Activated CD8-positive, alpha-beta T cell treated with anti-CD3 and anti-CD28 coated beads for 36 hours (primary cell): Measurements from ENCODE around the gene MMP24. TPM values are rescaled to one million over a fixed set of nuclear protein-coding genes. Genes with fewer than 3 reads are reported as not detected.

Source experiments
- ATAC-seq: fragments of 200-7000 bp; cut with Tn5 transposase; one replicate; pipeline ENCODE4 v1.10.0; 2021; ENCODE audit warnings: mild to moderate bottlenecking, moderate library complexity
- CTCF ChIA-PET: fragments of 350-600 bp; sonication (Branson Sonifier 250); formaldehyde crosslinking; loops from one replicate; lab custom pipeline; 2021; ENCODE audit warnings: antibody characterized with exemption; lab: Charles Lee
- POLR2A ChIA-PET: fragments of 350-600 bp; sonication (Branson Sonifier 250); formaldehyde crosslinking; loops from one replicate; lab custom pipeline; 2021; ENCODE audit warnings: antibody characterized with exemption; lab: Charles Lee
- DNase-seq: peaks from one replicate; pipeline ENCODE4 v3.0.0-alpha.2; 2020
- H3K27ac Mint-ChIP-seq: one replicate; pipeline ENCODE4 v1.8.0; 2021; ENCODE audit warnings: mild to moderate bottlenecking, mixed read lengths
- H3K27me3 Mint-ChIP-seq: one replicate; pipeline ENCODE4 v1.8.0; 2021; ENCODE audit warnings: mixed read lengths
- H3K36me3 Mint-ChIP-seq: one replicate; pipeline ENCODE4 v1.8.0; 2021; ENCODE audit warnings: low read depth, mixed read lengths
- H3K4me1 Mint-ChIP-seq: one replicate; pipeline ENCODE4 v1.8.0; 2021; ENCODE audit warnings: low read depth, mixed read lengths
- H3K4me3 Mint-ChIP-seq: one replicate; pipeline ENCODE4 v1.8.0; 2021; ENCODE audit warnings: mild to moderate bottlenecking, moderate library complexity, mixed read lengths
- H3K9me3 Mint-ChIP-seq: one replicate; pipeline ENCODE4 v1.8.0; 2021; ENCODE audit warnings: mixed read lengths
- intact Hi-C: fragments of 100-400 bp; cut with micrococcal nuclease; formaldehyde crosslinking; loops from one replicate; pipeline ENCODE4 v1.10.0; 2022
- total RNA-seq, 2 experiments: library from RNA; stranded (reverse); gene quantifications; one replicate each; pipeline ENCODE4 v1.2.3, GENCODE V29; 2021
- TF ChIP-seq, protein P1 (sequence below): fragments of 200-600 bp; IDR thresholded peaks from one replicate; pipeline ENCODE4 v1.8.0; 2022; ENCODE audit warnings: antibody characterized with exemption, mild to moderate bottlenecking

MMP24 gene
- total RNA-seq, 2 experiments from 2014 or later: not detected

DNA sequence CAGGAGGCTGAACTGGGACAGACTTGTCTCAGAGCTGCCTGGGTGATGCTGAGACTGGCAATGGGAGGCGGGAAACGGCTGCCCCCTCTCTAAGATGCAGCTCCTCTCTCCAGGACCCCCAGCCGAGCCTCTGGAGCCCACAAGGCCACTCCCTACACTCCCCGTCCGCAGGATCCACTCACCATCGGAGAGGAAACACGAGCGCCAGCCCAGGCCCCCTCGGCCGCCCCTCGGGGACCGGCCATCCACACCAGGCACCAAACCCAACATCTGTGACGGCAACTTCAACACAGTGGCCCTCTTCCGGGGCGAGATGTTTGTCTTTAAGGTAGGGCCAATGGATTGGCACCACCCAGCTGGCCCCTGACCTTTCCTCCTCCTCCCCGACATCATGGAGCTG lies 40.6 kb downstream of the MMP24 start:
- CTCF ChIA-PET: interaction anchor here (1.2 to 1.9 kb wide), 2 partner anchors 13 to 36 kb away, joined by 3 to 5 read pairs; no protein-coding TSS in a partner anchor

DNA sequence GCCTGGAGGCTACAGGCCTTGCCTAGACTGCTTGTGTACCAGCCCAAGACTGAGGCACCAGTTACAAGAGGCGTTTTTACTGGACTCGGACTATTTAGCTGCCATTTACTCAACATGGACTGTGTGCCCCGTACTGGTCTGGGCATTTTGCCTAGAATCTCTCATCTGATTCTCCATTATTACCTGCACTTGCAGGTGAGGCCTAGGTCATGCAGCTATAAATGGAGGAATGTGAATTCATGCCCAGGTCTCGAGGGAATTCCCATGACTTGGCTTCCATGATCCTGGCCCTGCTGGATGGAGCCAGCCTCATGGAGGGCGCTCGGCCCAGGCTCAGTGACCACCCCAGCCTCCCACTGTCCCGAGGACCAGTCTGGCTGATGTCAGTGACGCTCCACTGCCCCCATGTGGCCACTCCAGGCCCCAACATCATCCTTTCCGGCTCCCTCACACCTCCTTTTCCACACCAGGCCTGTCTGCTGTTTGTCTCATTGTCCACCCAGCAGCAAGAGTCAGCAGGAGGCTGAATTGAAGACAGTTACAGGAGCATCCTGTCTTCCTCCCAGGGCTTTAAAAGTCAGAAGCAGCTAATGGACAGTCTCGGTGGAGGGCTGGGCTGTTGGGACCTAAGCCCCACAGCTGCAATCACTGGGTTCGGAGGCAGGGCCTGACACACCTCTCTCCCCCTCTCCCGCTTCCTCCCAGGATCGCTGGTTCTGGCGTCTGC lies 42.7 kb downstream of the MMP24 start:
- peaks cover 2% of the 10 kb centered on the region for H3K4me1 Mint-ChIP-seq

More for the DNA sequence above, 40.6 kb downstream of the MMP24 start:
- TF ChIP-seq, protein P1, sequence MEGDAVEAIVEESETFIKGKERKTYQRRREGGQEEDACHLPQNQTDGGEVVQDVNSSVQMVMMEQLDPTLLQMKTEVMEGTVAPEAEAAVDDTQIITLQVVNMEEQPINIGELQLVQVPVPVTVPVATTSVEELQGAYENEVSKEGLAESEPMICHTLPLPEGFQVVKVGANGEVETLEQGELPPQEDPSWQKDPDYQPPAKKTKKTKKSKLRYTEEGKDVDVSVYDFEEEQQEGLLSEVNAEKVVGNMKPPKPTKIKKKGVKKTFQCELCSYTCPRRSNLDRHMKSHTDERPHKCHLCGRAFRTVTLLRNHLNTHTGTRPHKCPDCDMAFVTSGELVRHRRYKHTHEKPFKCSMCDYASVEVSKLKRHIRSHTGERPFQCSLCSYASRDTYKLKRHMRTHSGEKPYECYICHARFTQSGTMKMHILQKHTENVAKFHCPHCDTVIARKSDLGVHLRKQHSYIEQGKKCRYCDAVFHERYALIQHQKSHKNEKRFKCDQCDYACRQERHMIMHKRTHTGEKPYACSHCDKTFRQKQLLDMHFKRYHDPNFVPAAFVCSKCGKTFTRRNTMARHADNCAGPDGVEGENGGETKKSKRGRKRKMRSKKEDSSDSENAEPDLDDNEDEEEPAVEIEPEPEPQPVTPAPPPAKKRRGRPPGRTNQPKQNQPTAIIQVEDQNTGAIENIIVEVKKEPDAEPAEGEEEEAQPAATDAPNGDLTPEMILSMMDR: no peak
- ATAC-seq: no peak
- no peak overlapping the region for H3K4me3 Mint-ChIP-seq
- no peak overlapping the region for H3K27ac Mint-ChIP-seq
- H3K9me3 Mint-ChIP-seq: no peaks in the 10 kb centered on the region
- H3K27me3 Mint-ChIP-seq: no peaks in the 10 kb centered on the region
- DNase-seq: no peak
- intact Hi-C loops: no loop called here
- H3K36me3 Mint-ChIP-seq: peaks cover 13% of the 10 kb centered on the region
- H3K4me1 Mint-ChIP-seq: peaks cover 2% of the 10 kb centered on the region
- POLR2A ChIA-PET: interaction anchor here (0.7 to 1.5 kb wide), 3 partner anchors 9 to 12 kb away, joined by 3 to 6 read pairs (median 3); no protein-coding TSS in a partner anchor

DNA sequence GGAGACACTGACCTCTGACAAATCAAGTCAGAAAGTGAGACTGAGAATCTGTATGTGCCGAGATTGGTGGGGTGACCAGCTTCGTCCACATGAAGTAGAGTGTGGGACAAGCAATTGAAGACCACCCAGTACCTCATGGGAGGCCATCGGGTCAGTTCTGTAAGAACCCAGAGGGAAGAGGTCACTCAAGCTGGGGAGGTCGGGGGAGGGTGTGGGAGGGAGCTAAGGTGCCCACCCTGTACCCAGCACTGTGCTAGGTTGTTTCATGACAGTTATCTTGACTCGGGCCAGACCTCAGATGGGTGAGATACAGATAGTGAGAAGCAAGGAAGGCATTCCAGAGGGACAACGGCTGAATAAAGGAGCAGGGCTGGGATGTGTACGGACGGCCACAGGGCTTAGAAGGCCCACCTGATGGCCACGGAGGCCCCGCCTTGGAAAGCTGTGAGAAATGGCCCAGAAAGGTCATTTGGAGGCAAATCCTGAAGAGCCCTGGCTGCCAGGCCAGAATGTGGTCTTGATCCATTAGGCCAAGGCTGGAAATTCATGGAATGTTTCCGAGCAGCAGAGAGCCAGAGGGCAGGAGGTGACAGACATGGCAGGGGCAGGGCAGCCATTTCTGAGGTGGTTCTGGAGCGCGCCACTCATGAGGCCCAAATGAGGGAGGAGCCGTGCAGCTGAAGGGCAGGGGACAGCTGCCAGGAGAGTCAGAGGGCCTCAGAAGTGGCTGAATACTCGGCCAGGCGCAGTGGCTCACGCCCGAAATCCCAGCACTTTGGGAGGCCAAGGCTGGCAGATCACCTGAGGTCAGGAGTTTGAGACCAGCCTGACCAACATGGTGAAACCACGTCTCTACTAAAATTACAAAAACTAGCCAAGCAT lies 43.8 kb downstream of the MMP24 start:
- CTCF ChIA-PET: interaction anchor here (0.8 to 4.9 kb wide), 9 partner anchors 8 to 174 kb away, joined by 3 to 38 read pairs (median 4); partner anchors contain the start of genes EDEM2 and MMP24OS
- intact Hi-C loops: no loop called here
- no peaks in the 10 kb centered on the region for H3K27me3 Mint-ChIP-seq

More for the DNA sequence above, 42.7 kb downstream of the MMP24 start:
- ATAC-seq (peak; percentile 82), DNase-seq (peak; percentile 73)
- POLR2A ChIA-PET: interaction anchor here (0.9 to 1.7 kb wide), 4 partner anchors 9 to 35 kb away, joined by 3 to 5 read pairs (median 4); partner anchors contain the start of genes EIF6 and MMP24OS
- H3K36me3 Mint-ChIP-seq: peaks cover 13% of the 10 kb centered on the region
- no peak overlapping the region for H3K4me3 Mint-ChIP-seq
- TF ChIP-seq, protein P1: peak; percentile 71
- H3K27ac Mint-ChIP-seq: no peak overlapping the region
- no peaks in the 10 kb centered on the region for H3K27me3 Mint-ChIP-seq
- CTCF ChIA-PET: interaction anchor here (0.6 to 4.9 kb wide), 21 partner anchors 9 to 443 kb away, joined by 3 to 38 read pairs (median 3); partner anchors contain the start of genes EDEM2, EIF6, MMP24OS and NCOA6
- intact Hi-C loops: no loop called here
- no peaks in the 10 kb centered on the region for H3K9me3 Mint-ChIP-seq

DNA sequence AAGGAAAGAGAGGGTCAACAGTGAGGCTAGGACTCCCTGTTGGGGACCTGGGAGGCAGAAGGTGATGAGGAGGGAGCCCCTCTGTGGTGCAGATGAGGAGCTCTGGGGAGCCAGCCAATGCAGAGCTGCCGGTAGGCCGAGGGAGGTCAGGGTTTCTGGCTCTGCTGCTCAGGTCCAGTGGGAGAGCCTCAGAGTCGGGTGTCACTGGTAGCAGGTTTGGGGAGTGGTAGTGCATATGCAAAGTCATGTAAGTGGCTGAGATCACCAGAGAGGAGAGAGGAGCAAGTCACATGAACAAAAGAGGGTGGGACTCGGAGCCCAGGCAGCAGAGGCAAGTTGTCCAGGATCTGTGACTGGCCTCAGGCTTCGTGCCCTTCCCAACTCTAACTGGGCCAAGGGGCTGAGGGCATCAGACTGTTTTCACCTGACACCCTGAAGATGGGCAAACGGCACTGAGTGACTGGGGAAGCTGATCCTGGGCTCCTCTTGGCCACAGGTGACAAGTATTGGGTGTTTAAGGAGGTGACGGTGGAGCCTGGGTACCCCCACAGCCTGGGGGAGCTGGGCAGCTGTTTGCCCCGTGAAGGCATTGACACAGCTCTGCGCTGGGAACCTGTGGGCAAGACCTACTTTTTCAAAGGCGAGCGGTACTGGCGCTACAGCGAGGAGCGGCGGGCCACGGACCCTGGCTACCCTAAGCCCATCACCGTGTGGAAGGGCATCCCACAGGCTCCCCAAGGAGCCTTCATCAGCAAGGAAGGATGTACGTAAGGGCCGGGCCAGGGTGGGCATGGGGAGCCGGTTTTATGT lies 44.8 kb downstream of the MMP24 start:
- TF ChIP-seq, protein P1: no peak
- H3K36me3 Mint-ChIP-seq: peaks cover 22% of the 10 kb centered on the region
- DNase-seq (no peak), ATAC-seq (no peak)
- H3K4me1 Mint-ChIP-seq: peaks cover 5% of the 10 kb centered on the region
- no peaks in the 10 kb centered on the region for H3K9me3 Mint-ChIP-seq
- POLR2A ChIA-PET: interaction anchor here (1.7 kb wide), 1 partner anchor 13 kb away, joined by 5 read pairs; the partner anchor contains the start of gene EIF6
- CTCF ChIA-PET: interaction anchor here (0.8 to 4.9 kb wide), 2 partner anchors 33 to 125 kb away, joined by 3 to 38 read pairs; partner anchors contain the start of gene EDEM2
- H3K27ac Mint-ChIP-seq: peak overlapping the region; percentile 10
- no peaks in the 10 kb centered on the region for H3K27me3 Mint-ChIP-seq
- intact Hi-C loops: no loop called here
- H3K4me3 Mint-ChIP-seq: no peak overlapping the region

More for the DNA sequence above, 43.8 kb downstream of the MMP24 start:
- Mint-ChIP-seq H3K27ac (no peak overlapping the region), H3K4me1 (peaks cover 2% of the 10 kb centered on the region), H3K9me3 (no peaks in the 10 kb centered on the region), H3K4me3 (no peak overlapping the region), H3K36me3 (peaks cover 13% of the 10 kb centered on the region)
- TF ChIP-seq, protein P1: no peak
- DNase-seq: no peak
- no peak for ATAC-seq
- POLR2A ChIA-PET: interaction anchor here (1.7 kb wide), 1 partner anchor 14 kb away, joined by 5 read pairs; the partner anchor contains the start of gene EIF6
